Mucosa of descending colon (tissue), 3 donors: ENCODE results near the gene TSPAN17. TPM values are rescaled to one million over a fixed set of nuclear protein-coding genes. Genes with fewer than 3 reads are reported as not detected.

Experiments
- ATAC-seq: fragments of 200-7000 bp; cut with Tn5 transposase; one replicate; pipeline ENCODE4 v1.9.1; 2020; ENCODE audit warnings: mild to moderate bottlenecking, moderate library complexity
- DNase-seq, 3 donors: peaks; one replicate each; pipeline ENCODE4 v3.0.0-alpha.2; 2020
- H3K36me3 ChIP-seq: fragments of 200-600 bp; one replicate; pipeline ENCODE4 v1.8.0; 2021; ENCODE audit warnings: low read depth, mild to moderate bottlenecking
- H3K4me1 ChIP-seq: fragments of 200-600 bp; one replicate; pipeline ENCODE4 v1.8.0; 2021; ENCODE audit warnings: low read depth, mild to moderate bottlenecking
- H3K4me3 ChIP-seq: fragments of 200-600 bp; one replicate; pipeline ENCODE4 v1.8.0; 2021; ENCODE audit warnings: mild to moderate bottlenecking
- H3K9me3 ChIP-seq: fragments of 200-600 bp; one replicate; pipeline ENCODE4 v1.8.0; 2021; ENCODE audit warnings: mild to moderate bottlenecking
- CTCF ChIP-seq: fragments of 200-600 bp; IDR thresholded peaks from one replicate; pipeline ENCODE4 v1.8.0; 2022; ENCODE audit warnings: antibody characterized with exemption, mild to moderate bottlenecking
- intact Hi-C, 2 donors: fragments of 100-400 bp; cut with DNase I in 1 of 2; cut with micrococcal nuclease in 1 of 2; formaldehyde crosslinking; loops; one replicate each; pipeline versions ENCODE4 v1.11.0 to v1.11.1; 2022; cut with DNase I, micrococcal nuclease
- microRNA-seq: library from miRNA; unstranded; fragments of <30 nt; microRNA quantifications from one replicate; pipeline ENCODE4, GENCODE V29; 2019
- total RNA-seq, 3 donors: library from RNA; stranded (reverse); fragmentation: NEBNext Ultra II Directional in 2 of 3; extraction: Animal tissue kit (Norgen Biotek cat#: 25700) in 2 of 3; gene quantifications; one replicate each; pipeline versions ENCODE4 v1.2.1 to v1.2.4, GENCODE V29; 2021 to 2023
- donor health status: DM: no; HTN: no; CAD: no; lungs with moderate emphysema.
- donor health status: DM: no; HTN: no; CAD: no.
- donor health status: DM: no; HTN: yes; CAD: no.

The TSPAN17 gene
- total RNA-seq, 3 donors from 2014 or later = 25.7 to 36.3 (median 31.9) TPM

- Histone ChIP-seq H3K9me3 (no peaks in the 10 kb centered on the region), H3K4me3 (no peak overlapping the region), H3K36me3 (no peaks in the 10 kb centered on the region), H3K4me1 (no peaks in the 10 kb centered on the region)
- DNase-seq = peak in 1 of 3 donors; percentile 19
- intact Hi-C loops = no loop called here
- TF ChIP-seq CTCF = no peak
- no peak for ATAC-seq
Observed at GRCh38 chr5:176700239-176700847, 53.1 kb downstream of the TSPAN17 start.

GRCh38 chr5:176702671-176703641 is 55.7 kb downstream of the TSPAN17 start:
- Histone ChIP-seq H3K4me3 (no peak overlapping the region), H3K36me3 (no peaks in the 10 kb centered on the region), H3K4me1 (no peaks in the 10 kb centered on the region), H3K9me3 (no peaks in the 10 kb centered on the region)
- intact Hi-C loops = no loop called here
- DNase-seq (no peak), ATAC-seq (no peak)
- no peak for TF ChIP-seq CTCF

GRCh38 chr5:176703857-176704256 is 56.6 kb downstream of the TSPAN17 start:
- no peak for ATAC-seq
- H3K9me3 ChIP-seq = no peaks in the 10 kb centered on the region

GRCh38 chr5:176704355-176704754 is 57.1 kb downstream of the TSPAN17 start:
- intact Hi-C loops = no loop called here
- no peak for ATAC-seq
- H3K9me3 ChIP-seq = no peaks in the 10 kb centered on the region
- TF ChIP-seq CTCF = no peak
- no peak overlapping the region for H3K4me3 ChIP-seq
- no peaks in the 10 kb centered on the region for H3K4me1 ChIP-seq
- no peaks in the 10 kb centered on the region for H3K36me3 ChIP-seq
- no peak for DNase-seq

More at GRCh38 chr5:176703857-176704256, 56.6 kb downstream of the TSPAN17 start:
- intact Hi-C loops = no loop called here
- TF ChIP-seq CTCF = no peak
- Histone ChIP-seq H3K36me3 (no peaks in the 10 kb centered on the region), H3K4me3 (no peak overlapping the region), H3K4me1 (no peaks in the 10 kb centered on the region)
- no peak for DNase-seq

- no peaks in the 10 kb centered on the region for H3K9me3 ChIP-seq
- no peak for ATAC-seq
- H3K4me1 ChIP-seq = no peaks in the 10 kb centered on the region
- intact Hi-C loops = no loop called here
- no peaks in the 10 kb centered on the region for H3K36me3 ChIP-seq
- DNase-seq = no peak
- no peak for TF ChIP-seq CTCF
- no peak overlapping the region for H3K4me3 ChIP-seq
Observed at GRCh38 chr5:176704817-176705216, 57.5 kb downstream of the TSPAN17 start.

Small RNA genes lying within 50 kb of the gene (microRNA-seq; reads per million reads assigned to microRNA genes)
- not detected for gene MIR4281

Other genes starting within 250 kb of the TSPAN17 start
- 100 to 1,000 TPM; 144 to 234 (median 199) TPM for gene CLTB, start 230.9 kb upstream of the TSPAN17 start, total RNA-seq
- 10 to 100 TPM; 33.1 to 36.1 (median 33.4) TPM for gene FAF2, start 199.1 kb upstream of the TSPAN17 start, total RNA-seq
- 10 to 100 TPM; 70.2 to 98.4 (median 77.6) TPM for gene RNF44, start 110.1 kb upstream of the TSPAN17 start, total RNA-seq
- 100 to 1,000 TPM in 2 of 3 donors, 10 to 100 TPM in 1; 69.0 to 184 (median 107) TPM for gene CDHR2, start 98.1 kb upstream of the TSPAN17 start, total RNA-seq
- 1 to 10 TPM; 1.6 to 2.4 (median 1.6) TPM for gene GPRIN1, start 37.3 kb upstream of the TSPAN17 start, total RNA-seq
- gene SNCB, start 16.9 kb upstream of the TSPAN17 start, total RNA-seq = under 1 TPM in 1 of 3 donors, not detected in 2; 0.89 TPM
- gene EIF4E1B, start 16.8 kb upstream of the TSPAN17 start, total RNA-seq = not detected
- gene UNC5A, start 163.1 kb downstream of the TSPAN17 start, total RNA-seq = under 1 TPM in 2 of 3 donors, not detected in 1; 0.07 to 0.16 TPM